ENCODE data around the gene RARB. TPM values are rescaled to one million over a fixed set of nuclear protein-coding genes. Genes with fewer than 3 reads are reported as not detected.

The RARB gene
- total and polyA plus RNA-seq, 2 experiments from 2014 or later = 0.14 to 0.42 TPM

DNA sequence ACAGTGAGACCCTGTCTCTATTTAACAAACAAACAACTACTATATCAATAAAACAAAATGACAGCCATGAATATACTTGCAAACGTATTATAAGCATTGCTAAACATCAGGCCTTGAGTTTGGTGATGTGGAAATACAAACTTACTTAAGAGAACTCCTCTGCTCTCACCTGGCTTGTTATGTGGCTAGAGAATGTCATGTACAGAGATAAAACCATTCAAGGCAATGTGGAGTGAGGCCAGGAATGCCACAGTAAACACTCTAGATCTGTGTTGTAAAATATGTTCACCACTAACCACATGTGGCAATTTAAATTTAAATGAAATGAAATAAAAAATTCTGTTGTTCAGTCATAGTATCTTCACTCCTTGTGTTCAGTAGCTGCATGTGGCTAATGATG is 22.7 kb upstream of the RARB start (continued):
- TF ChIP-seq, protein P1, sequence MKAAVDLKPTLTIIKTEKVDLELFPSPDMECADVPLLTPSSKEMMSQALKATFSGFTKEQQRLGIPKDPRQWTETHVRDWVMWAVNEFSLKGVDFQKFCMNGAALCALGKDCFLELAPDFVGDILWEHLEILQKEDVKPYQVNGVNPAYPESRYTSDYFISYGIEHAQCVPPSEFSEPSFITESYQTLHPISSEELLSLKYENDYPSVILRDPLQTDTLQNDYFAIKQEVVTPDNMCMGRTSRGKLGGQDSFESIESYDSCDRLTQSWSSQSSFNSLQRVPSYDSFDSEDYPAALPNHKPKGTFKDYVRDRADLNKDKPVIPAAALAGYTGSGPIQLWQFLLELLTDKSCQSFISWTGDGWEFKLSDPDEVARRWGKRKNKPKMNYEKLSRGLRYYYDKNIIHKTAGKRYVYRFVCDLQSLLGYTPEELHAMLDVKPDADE (IDR thresholded peaks at IDR 0.05) = no peak
- TF ChIP-seq, protein P2, sequence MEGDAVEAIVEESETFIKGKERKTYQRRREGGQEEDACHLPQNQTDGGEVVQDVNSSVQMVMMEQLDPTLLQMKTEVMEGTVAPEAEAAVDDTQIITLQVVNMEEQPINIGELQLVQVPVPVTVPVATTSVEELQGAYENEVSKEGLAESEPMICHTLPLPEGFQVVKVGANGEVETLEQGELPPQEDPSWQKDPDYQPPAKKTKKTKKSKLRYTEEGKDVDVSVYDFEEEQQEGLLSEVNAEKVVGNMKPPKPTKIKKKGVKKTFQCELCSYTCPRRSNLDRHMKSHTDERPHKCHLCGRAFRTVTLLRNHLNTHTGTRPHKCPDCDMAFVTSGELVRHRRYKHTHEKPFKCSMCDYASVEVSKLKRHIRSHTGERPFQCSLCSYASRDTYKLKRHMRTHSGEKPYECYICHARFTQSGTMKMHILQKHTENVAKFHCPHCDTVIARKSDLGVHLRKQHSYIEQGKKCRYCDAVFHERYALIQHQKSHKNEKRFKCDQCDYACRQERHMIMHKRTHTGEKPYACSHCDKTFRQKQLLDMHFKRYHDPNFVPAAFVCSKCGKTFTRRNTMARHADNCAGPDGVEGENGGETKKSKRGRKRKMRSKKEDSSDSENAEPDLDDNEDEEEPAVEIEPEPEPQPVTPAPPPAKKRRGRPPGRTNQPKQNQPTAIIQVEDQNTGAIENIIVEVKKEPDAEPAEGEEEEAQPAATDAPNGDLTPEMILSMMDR (conservative IDR thresholded peaks at IDR 0.05; ENCODE audit: low read depth in 2 of 2) = no peak
- TF ChIP-seq NANOG (IDR thresholded peaks at IDR 0.05; ENCODE audit: borderline replicate concordance) (no peak), CREB1 (CRISPR knock-in tag; IDR thresholded peaks at IDR 0.05; ENCODE audit: low read depth) (no peak), EZH2phosphoT487 (IDR thresholded peaks at IDR 0.05; ENCODE audit: unreplicated experiment) (no peak)
- TF ChIP-seq, protein P3, sequence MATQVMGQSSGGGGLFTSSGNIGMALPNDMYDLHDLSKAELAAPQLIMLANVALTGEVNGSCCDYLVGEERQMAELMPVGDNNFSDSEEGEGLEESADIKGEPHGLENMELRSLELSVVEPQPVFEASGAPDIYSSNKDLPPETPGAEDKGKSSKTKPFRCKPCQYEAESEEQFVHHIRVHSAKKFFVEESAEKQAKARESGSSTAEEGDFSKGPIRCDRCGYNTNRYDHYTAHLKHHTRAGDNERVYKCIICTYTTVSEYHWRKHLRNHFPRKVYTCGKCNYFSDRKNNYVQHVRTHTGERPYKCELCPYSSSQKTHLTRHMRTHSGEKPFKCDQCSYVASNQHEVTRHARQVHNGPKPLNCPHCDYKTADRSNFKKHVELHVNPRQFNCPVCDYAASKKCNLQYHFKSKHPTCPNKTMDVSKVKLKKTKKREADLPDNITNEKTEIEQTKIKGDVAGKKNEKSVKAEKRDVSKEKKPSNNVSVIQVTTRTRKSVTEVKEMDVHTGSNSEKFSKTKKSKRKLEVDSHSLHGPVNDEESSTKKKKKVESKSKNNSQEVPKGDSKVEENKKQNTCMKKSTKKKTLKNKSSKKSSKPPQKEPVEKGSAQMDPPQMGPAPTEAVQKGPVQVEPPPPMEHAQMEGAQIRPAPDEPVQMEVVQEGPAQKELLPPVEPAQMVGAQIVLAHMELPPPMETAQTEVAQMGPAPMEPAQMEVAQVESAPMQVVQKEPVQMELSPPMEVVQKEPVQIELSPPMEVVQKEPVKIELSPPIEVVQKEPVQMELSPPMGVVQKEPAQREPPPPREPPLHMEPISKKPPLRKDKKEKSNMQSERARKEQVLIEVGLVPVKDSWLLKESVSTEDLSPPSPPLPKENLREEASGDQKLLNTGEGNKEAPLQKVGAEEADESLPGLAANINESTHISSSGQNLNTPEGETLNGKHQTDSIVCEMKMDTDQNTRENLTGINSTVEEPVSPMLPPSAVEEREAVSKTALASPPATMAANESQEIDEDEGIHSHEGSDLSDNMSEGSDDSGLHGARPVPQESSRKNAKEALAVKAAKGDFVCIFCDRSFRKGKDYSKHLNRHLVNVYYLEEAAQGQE (IDR thresholded peaks at IDR 0.05; ENCODE audit: unreplicated experiment) = no peak

DNA sequence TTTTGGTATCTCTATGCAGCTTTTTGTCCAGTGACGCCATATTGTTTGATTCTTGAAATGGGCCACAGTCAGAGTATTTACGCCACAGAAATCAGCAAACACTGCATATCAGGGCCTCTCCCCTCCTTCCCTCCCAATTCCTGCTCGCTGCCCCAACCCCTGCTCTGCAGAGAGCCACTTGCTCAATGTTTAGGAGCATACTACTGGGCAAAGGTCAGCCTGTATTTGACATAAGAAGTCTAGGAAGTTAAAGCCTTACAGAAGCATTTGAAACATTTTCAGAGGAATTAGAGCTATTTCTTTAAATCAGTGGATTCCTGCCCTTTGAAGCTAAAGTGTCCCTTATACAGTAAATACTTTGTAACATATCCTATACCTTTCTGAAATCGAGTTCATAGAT is 17.4 kb upstream of the RARB start:
- H3K27ac Mint-ChIP-seq = no peak overlapping the region
- Histone ChIP-seq H3K4me3 (no peak overlapping the region), H3K27me3 (ENCODE audit: insufficient read depth) (no peaks in the 10 kb centered on the region), H3K27ac (ENCODE audit: low read depth) (no peak overlapping the region), H2AFZ (0 out of 2 replicates have a peak overlapping the region, but pooled peaks have one; percentile 60), H3K4me1 (ENCODE audit: insufficient read depth) (no peaks in the 10 kb centered on the region), H3K9me2 (ENCODE audit: insufficient read depth) (no peaks in the 10 kb centered on the region), H3K79me2 (replicated peaks; ENCODE audit: insufficient read depth) (no peaks in the 10 kb centered on the region), H3K4me2 (no peak overlapping the region), H4K20me1 (replicated peaks; ENCODE audit: insufficient read depth) (no peaks in the 10 kb centered on the region), H3K36me3 (ENCODE audit: insufficient read depth) (no peaks in the 10 kb centered on the region), H3F3A (replicated peaks; ENCODE audit: low read depth) (no peaks in the 10 kb centered on the region)
- no peak overlapping the region for H3K4me3 Mint-ChIP-seq
- H3K36me3 Mint-ChIP-seq (ENCODE audit: low read depth) = peaks cover 1% of the 10 kb centered on the region; the same call in 1 of the 3 replicates
- DNase-seq (ENCODE audit: low spot score) (no peak), ATAC-seq (no peak)
- no peaks in the 10 kb centered on the region for H3K27me3 Mint-ChIP-seq (ENCODE audit: insufficient read depth, low read depth, poor library complexity)
- H3K9me3 Mint-ChIP-seq = peaks cover 6% of the 10 kb centered on the region; the same call in 2 of the 3 replicates
- H3K4me1 Mint-ChIP-seq = no peaks in the 10 kb centered on the region
- no peak for TF ChIP-seq NANOG (IDR thresholded peaks at IDR 0.05; ENCODE audit: borderline replicate concordance)
- TF ChIP-seq, protein P2 (conservative IDR thresholded peaks at IDR 0.05; ENCODE audit: low read depth in 2 of 2) = no peak
- no peak for TF ChIP-seq JUNB (IDR thresholded peaks at IDR 0.05; ENCODE audit: unreplicated experiment)
- no peak for TF ChIP-seq POLR2AphosphoS5 (IDR thresholded peaks at IDR 0.05; ENCODE audit: low read depth)
- no peak for TF ChIP-seq ZNF114 (CRISPR knock-in tag; IDR thresholded peaks at IDR 0.05)
- TF ChIP-seq, protein P4, sequence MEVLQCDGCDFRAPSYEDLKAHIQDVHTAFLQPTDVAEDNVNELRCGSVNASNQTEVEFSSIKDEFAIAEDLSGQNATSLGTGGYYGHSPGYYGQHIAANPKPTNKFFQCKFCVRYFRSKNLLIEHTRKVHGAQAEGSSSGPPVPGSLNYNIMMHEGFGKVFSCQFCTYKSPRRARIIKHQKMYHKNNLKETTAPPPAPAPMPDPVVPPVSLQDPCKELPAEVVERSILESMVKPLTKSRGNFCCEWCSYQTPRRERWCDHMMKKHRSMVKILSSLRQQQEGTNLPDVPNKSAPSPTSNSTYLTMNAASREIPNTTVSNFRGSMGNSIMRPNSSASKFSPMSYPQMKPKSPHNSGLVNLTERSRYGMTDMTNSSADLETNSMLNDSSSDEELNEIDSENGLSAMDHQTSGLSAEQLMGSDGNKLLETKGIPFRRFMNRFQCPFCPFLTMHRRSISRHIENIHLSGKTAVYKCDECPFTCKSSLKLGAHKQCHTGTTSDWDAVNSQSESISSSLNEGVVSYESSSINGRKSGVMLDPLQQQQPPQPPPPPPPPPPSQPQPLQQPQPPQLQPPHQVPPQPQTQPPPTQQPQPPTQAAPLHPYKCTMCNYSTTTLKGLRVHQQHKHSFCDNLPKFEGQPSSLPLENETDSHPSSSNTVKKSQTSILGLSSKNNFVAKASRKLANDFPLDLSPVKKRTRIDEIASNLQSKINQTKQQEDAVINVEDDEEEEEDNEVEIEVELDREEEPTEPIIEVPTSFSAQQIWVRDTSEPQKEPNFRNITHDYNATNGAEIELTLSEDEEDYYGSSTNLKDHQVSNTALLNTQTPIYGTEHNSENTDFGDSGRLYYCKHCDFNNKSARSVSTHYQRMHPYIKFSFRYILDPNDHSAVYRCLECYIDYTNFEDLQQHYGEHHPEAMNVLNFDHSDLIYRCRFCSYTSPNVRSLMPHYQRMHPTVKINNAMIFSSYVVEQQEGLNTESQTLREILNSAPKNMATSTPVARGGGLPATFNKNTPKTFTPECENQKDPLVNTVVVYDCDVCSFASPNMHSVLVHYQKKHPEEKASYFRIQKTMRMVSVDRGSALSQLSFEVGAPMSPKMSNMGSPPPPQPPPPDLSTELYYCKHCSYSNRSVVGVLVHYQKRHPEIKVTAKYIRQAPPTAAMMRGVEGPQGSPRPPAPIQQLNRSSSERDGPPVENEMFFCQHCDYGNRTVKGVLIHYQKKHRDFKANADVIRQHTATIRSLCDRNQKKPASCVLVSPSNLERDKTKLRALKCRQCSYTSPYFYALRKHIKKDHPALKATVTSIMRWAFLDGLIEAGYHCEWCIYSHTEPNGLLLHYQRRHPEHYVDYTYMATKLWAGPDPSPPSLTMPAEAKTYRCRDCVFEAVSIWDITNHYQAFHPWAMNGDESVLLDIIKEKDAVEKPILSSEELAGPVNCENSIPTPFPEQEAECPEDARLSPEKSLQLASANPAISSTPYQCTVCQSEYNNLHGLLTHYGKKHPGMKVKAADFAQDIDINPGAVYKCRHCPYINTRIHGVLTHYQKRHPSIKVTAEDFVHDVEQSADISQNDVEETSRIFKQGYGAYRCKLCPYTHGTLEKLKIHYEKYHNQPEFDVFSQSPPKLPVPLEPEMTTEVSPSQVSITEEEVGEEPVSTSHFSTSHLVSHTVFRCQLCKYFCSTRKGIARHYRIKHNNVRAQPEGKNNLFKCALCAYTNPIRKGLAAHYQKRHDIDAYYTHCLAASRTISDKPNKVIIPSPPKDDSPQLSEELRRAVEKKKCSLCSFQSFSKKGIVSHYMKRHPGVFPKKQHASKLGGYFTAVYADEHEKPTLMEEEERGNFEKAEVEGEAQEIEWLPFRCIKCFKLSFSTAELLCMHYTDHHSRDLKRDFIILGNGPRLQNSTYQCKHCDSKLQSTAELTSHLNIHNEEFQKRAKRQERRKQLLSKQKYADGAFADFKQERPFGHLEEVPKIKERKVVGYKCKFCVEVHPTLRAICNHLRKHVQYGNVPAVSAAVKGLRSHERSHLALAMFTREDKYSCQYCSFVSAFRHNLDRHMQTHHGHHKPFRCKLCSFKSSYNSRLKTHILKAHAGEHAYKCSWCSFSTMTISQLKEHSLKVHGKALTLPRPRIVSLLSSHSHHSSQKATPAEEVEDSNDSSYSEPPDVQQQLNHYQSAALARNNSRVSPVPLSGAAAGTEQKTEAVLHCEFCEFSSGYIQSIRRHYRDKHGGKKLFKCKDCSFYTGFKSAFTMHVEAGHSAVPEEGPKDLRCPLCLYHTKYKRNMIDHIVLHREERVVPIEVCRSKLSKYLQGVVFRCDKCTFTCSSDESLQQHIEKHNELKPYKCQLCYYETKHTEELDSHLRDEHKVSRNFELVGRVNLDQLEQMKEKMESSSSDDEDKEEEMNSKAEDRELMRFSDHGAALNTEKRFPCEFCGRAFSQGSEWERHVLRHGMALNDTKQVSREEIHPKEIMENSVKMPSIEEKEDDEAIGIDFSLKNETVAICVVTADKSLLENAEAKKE (CRISPR knock-in tag; IDR thresholded peaks at IDR 0.05) = no peak

Data from GM23338 (cell line).